Neural cell (in vitro differentiated cells): ENCODE measurements around the gene FBLL1. TPM values are rescaled to one million over a fixed set of nuclear protein-coding genes. Genes with fewer than 3 reads are reported as not detected.

Experiments
- H2AFZ ChIP-seq: fragments of 200-600, 300-800 bp; sonication (generic), shearing (Covaris generic); 2 replicates; pipeline ENCODE4 v1.6.0; 2014; ENCODE audit warnings: low read depth, mild to moderate bottlenecking, antibody characterized with exemption, low read length, moderate library complexity
- H3F3A ChIP-seq: fragments of 200-600 bp; shearing (Covaris generic); 2 replicates; pipeline ENCODE4 v1.6.1; 2016; ENCODE audit warnings: mild to moderate bottlenecking, moderate library complexity, mixed read lengths, antibody characterized with exemption, low read length; ENCODE audit not compliant: insufficient read depth, poor library complexity, severe bottlenecking
- H3K27ac ChIP-seq: fragments of 200-600, 300-800 bp; sonication (generic), shearing (Covaris generic); 2 replicates; pipeline ENCODE4 v1.5.1; 2014; ENCODE audit warnings: mild to moderate bottlenecking, low read length, moderate library complexity
- H3K27me3 ChIP-seq: fragments of 300-800, 200-600 bp; sonication (generic), shearing (Covaris generic); 2 replicates; pipeline ENCODE4 v1.6.0; 2014; ENCODE audit warnings: mild to moderate bottlenecking, low read depth, low read length, moderate library complexity; ENCODE audit not compliant: insufficient read depth
- H3K36me3 ChIP-seq: fragments of 300-800, 200-600 bp; sonication (generic), shearing (Covaris generic); 2 replicates; pipeline ENCODE4 v1.5.1; 2014; ENCODE audit warnings: mild to moderate bottlenecking, antibody characterized with exemption, low read length, moderate library complexity; ENCODE audit not compliant: insufficient read depth
- H3K4me2 ChIP-seq: fragments of 300-800, 200-600 bp; sonication (generic), shearing (Covaris generic); 2 replicates; pipeline ENCODE4 v1.6.0; 2014; ENCODE audit warnings: mild to moderate bottlenecking, low read length
- H3K4me3 ChIP-seq: fragments of 300-800, 200-600 bp; sonication (generic), shearing (Covaris generic); 2 replicates; pipeline ENCODE4 v1.5.1; 2014; ENCODE audit warnings: mild to moderate bottlenecking, low read length, moderate library complexity
- H3K79me2 ChIP-seq: fragments of 200-600 bp; shearing (Covaris generic); replicated peaks from 2 replicates; pipeline ENCODE4 v1.6.0; 2014; ENCODE audit warnings: mild to moderate bottlenecking, low read length, moderate library complexity; ENCODE audit not compliant: insufficient read depth
- H3K9ac ChIP-seq: fragments of 300-800, 200-600 bp; sonication (generic), shearing (Covaris generic); 2 replicates; pipeline ENCODE4 v1.6.1; 2016; ENCODE audit warnings: mild to moderate bottlenecking, low read length, mixed read lengths
- H3K9me2 ChIP-seq: fragments of 200-600 bp; shearing (Covaris generic); 2 replicates; pipeline ENCODE4 v1.6.1; 2016; ENCODE audit warnings: mild to moderate bottlenecking, low read length, mixed read lengths; ENCODE audit not compliant: insufficient read depth
- H3K9me3 ChIP-seq: fragments of 200-600, 300-800 bp; sonication (generic), shearing (Covaris generic); 2 replicates; pipeline ENCODE4 v1.6.1; 2016; ENCODE audit warnings: mild to moderate bottlenecking, mixed run types, low read length, moderate library complexity, mixed read lengths
- H4K20me1 ChIP-seq: fragments of 200-600 bp; shearing (Covaris generic); 2 replicates; pipeline ENCODE4 v1.6.1; 2016; ENCODE audit warnings: mild to moderate bottlenecking, mixed run types; ENCODE audit not compliant: insufficient read depth
- CTCF ChIP-seq: fragments of 450-650 bp; IDR thresholded peaks from 2 replicates; pipeline ENCODE4 v1.5.1; 2014; ENCODE audit warnings: antibody characterized with exemption, mild to moderate bottlenecking, moderate library complexity; ENCODE audit not compliant: poor library complexity, severe bottlenecking
- EP300 ChIP-seq: fragments of 450-650 bp; conservative IDR thresholded peaks from 2 replicates; pipeline ENCODE4 v1.6.1; 2014; ENCODE audit warnings: antibody characterized with exemption, mild to moderate bottlenecking, moderate library complexity; ENCODE audit not compliant: poor library complexity, severe bottlenecking
- EZH2 ChIP-seq: fragments of 200-600, 300-800 bp; shearing (Covaris generic), sonication (generic); IDR thresholded peaks from 2 replicates; pipeline ENCODE4 v1.6.1; 2014; ENCODE audit warnings: antibody characterized with exemption, low read length, borderline replicate concordance, mild to moderate bottlenecking; ENCODE audit not compliant: insufficient read depth, poor library complexity, severe bottlenecking
- MXI1 ChIP-seq: fragments of 450-650 bp; conservative IDR thresholded peaks from 2 replicates; pipeline ENCODE4 v1.6.1; 2014; ENCODE audit warnings: antibody characterized with exemption, mild to moderate bottlenecking; ENCODE audit not compliant: poor library complexity, severe bottlenecking
- POLR2AphosphoS5 ChIP-seq: IDR thresholded peaks from 2 replicates; pipeline ENCODE4 v1.6.1; 2012
- RAD21 ChIP-seq: fragments of 450-650 bp; conservative IDR thresholded peaks from 2 replicates; pipeline ENCODE4 v1.6.1; 2014; ENCODE audit warnings: antibody characterized with exemption, mild to moderate bottlenecking, moderate library complexity
- REST ChIP-seq: IDR thresholded peaks from 2 replicates; pipeline ENCODE4 v1.6.1; 2012; ENCODE audit warnings: borderline replicate concordance
- SMC3 ChIP-seq: fragments of 450-650 bp; conservative IDR thresholded peaks from 2 replicates; pipeline ENCODE4 v1.6.1; 2014; ENCODE audit warnings: antibody characterized with exemption, mild to moderate bottlenecking, moderate library complexity; ENCODE audit not compliant: poor library complexity
- TAF1 ChIP-seq: IDR thresholded peaks from 2 replicates; pipeline ENCODE4 v1.6.1; 2012; ENCODE audit warnings: low read depth
- polyA plus RNA-seq: library from polyadenylated mRNA; depleted of rRNA; stranded (reverse); fragments of >200 nt; gene quantifications from 2 replicates; pipeline ENCODE4 v1.2.3, GENCODE V29; 2014

FBLL1 gene
- polyA plus RNA-seq, 1 donor from 2014 or later, result 63.7 TPM

- peaks cover 5% of the 10 kb centered on the region for H4K20me1 ChIP-seq
- H3K9me2 ChIP-seq, result no peaks in the 10 kb centered on the region
- no peak overlapping the region for H3K4me3 ChIP-seq
- H3K27me3 ChIP-seq, result no peaks in the 10 kb centered on the region
- H3F3A ChIP-seq, result no peaks in the 10 kb centered on the region
- H2AFZ ChIP-seq, result no peak overlapping the region
- no peak overlapping the region for H3K9ac ChIP-seq
- H3K79me2 ChIP-seq, result peaks cover 48% of the 10 kb centered on the region
- H3K4me2 ChIP-seq, result no peak overlapping the region
- H3K27ac ChIP-seq, result no peak overlapping the region
- no peaks in the 10 kb centered on the region for H3K9me3 ChIP-seq
- TF ChIP-seq MXI1 (no peak), TAF1 (no peak), SMC3 (no peak), EZH2 (no peak), REST (no peak), RAD21 (no peak), CTCF (no peak), POLR2AphosphoS5 (no peak), EP300 (no peak)
- H3K36me3 ChIP-seq, result no peaks in the 10 kb centered on the region
These were observed 33.2 kb downstream of the FBLL1 start for GRCh38 chr5:168562279-168562678.

- H3K27me3 ChIP-seq, result no peaks in the 10 kb centered on the region
- no peak overlapping the region for H3K9ac ChIP-seq
- no peak overlapping the region for H3K27ac ChIP-seq
- H2AFZ ChIP-seq, result no peak overlapping the region
- H3K79me2 ChIP-seq, result peaks cover 60% of the 10 kb centered on the region
- H3K4me3 ChIP-seq, result no peak overlapping the region
- H3K4me2 ChIP-seq, result no peak overlapping the region
- no peaks in the 10 kb centered on the region for H3K36me3 ChIP-seq
- no peaks in the 10 kb centered on the region for H3F3A ChIP-seq
- no peaks in the 10 kb centered on the region for H3K9me3 ChIP-seq
- no peaks in the 10 kb centered on the region for H3K9me2 ChIP-seq
- TF ChIP-seq EP300 (no peak), CTCF (no peak), EZH2 (no peak), MXI1 (no peak), RAD21 (no peak), REST (no peak), POLR2AphosphoS5 (no peak), SMC3 (no peak), TAF1 (no peak)
- H4K20me1 ChIP-seq, result peaks cover 5% of the 10 kb centered on the region
These were observed 34.9 kb downstream of the FBLL1 start for GRCh38 chr5:168563959-168564358.
